WTC11 (cell line): ENCODE measurements around the gene HLA-DPA1.

ENCODE experiments used
- CTCF ChIP-seq: fragments of 200-600 bp; IDR thresholded peaks from 2 replicates; pipeline ENCODE4 v1.8.0; 2022; ENCODE audit warnings: antibody characterized with exemption
- FOXP1 ChIP-seq: sonication (generic); formaldehyde crosslinking; IDR thresholded peaks from 2 replicates; pipeline ENCODE4 v1.8.0; 2022; ENCODE audit warnings: missing genetic modification reagents, mild to moderate bottlenecking, moderate library complexity, borderline replicate concordance
- JUN ChIP-seq: sonication (generic); formaldehyde crosslinking; IDR thresholded peaks from 2 replicates; pipeline ENCODE4 v1.8.0; 2023; ENCODE audit warnings: mild to moderate bottlenecking, missing genetic modification reagents
- MXD4 ChIP-seq: fragments of 250-450 bp; sonication (Bioruptor Pico); IDR thresholded peaks from 2 replicates; pipeline ENCODE4 v1.8.0; 2021; ENCODE audit warnings: mild to moderate bottlenecking, moderate library complexity, borderline replicate concordance
- NR3C1 ChIP-seq: sonication (generic); formaldehyde crosslinking; conservative IDR thresholded peaks from 2 replicates; pipeline ENCODE4 v1.8.1; 2023; ENCODE audit warnings: low read depth, mild to moderate bottlenecking, missing genetic modification reagents
- SOX15 ChIP-seq: fragments of 250-450 bp; sonication (Bioruptor Pico); IDR thresholded peaks from 2 replicates; pipeline ENCODE4 v1.9.0; 2021; ENCODE audit warnings: mild to moderate bottlenecking
- TEAD4 ChIP-seq: sonication (generic); formaldehyde crosslinking; IDR thresholded peaks from 2 replicates; pipeline ENCODE4 v1.8.0; 2022; ENCODE audit warnings: mild to moderate bottlenecking, missing genetic modification reagents
- TF ChIP-seq, protein P1 (sequence below): sonication (generic); formaldehyde crosslinking; IDR thresholded peaks from 2 replicates; pipeline ENCODE4 v1.8.1; 2023; ENCODE audit warnings: mild to moderate bottlenecking, missing genetic modification reagents

- TF ChIP-seq CTCF (no peak), MXD4 (no peak), JUN (CRISPR knock-in tag) (no peak), FOXP1 (no peak), NR3C1 (CRISPR knock-in tag) (no peak), TEAD4 (CRISPR knock-in tag) (no peak), SOX15 (CRISPR knock-in tag) (no peak)
- TF ChIP-seq, protein P1, sequence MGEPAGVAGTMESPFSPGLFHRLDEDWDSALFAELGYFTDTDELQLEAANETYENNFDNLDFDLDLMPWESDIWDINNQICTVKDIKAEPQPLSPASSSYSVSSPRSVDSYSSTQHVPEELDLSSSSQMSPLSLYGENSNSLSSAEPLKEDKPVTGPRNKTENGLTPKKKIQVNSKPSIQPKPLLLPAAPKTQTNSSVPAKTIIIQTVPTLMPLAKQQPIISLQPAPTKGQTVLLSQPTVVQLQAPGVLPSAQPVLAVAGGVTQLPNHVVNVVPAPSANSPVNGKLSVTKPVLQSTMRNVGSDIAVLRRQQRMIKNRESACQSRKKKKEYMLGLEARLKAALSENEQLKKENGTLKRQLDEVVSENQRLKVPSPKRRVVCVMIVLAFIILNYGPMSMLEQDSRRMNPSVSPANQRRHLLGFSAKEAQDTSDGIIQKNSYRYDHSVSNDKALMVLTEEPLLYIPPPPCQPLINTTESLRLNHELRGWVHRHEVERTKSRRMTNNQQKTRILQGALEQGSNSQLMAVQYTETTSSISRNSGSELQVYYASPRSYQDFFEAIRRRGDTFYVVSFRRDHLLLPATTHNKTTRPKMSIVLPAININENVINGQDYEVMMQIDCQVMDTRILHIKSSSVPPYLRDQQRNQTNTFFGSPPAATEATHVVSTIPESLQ (CRISPR knock-in tag), result no peak
Observed at GRCh38 chr6:33117811-33118277, 44.4 kb upstream of the HLA-DPA1 start.
